ENCODE results near the gene FOXL3.

The FOXL3 gene

GRCh38 chr7:302054-302992, 12.4 kb downstream of the FOXL3 start:
- DNase-seq (ENCODE audit: low read depth in 2 of 2): no peak

- DNase-seq (ENCODE audit: low read depth in 2 of 2): no peak
Measured at GRCh38 chr7:303425-303824, 13.5 kb downstream of the FOXL3 start.

- no peak for DNase-seq (ENCODE audit: low read depth in 2 of 2)
Measured at GRCh38 chr7:303884-304573, 14.1 kb downstream of the FOXL3 start.

- no peak for DNase-seq (ENCODE audit: low read depth in 2 of 2)
Measured at GRCh38 chr7:304574-305409, 14.8 kb downstream of the FOXL3 start.

- DNase-seq (ENCODE audit: low read depth in 2 of 2): no peak
Measured at GRCh38 chr7:305410-306151, 15.6 kb downstream of the FOXL3 start.

- DNase-seq (ENCODE audit: low read depth in 2 of 2): no peak
Measured at GRCh38 chr7:307970-308369, 18.0 kb downstream of the FOXL3 start.

GRCh38 chr7:309586-310228, 19.7 kb downstream of the FOXL3 start:
- no peak for DNase-seq (ENCODE audit: low read depth in 2 of 2)

GRCh38 chr7:311131-311680, 21.2 kb downstream of the FOXL3 start:
- DNase-seq (ENCODE audit: low read depth in 2 of 2): no peak

GRCh38 chr7:311796-312195, 21.8 kb downstream of the FOXL3 start:
- no peak for DNase-seq (ENCODE audit: low read depth in 2 of 2)

GRCh38 chr7:312424-312823, 22.5 kb downstream of the FOXL3 start:
- DNase-seq (ENCODE audit: low read depth in 2 of 2): no peak

GRCh38 chr7:314853-315252, 24.9 kb downstream of the FOXL3 start:
- no peak for DNase-seq (ENCODE audit: low read depth in 2 of 2)

GRCh38 chr7:315516-316265, 25.7 kb downstream of the FOXL3 start:
- no peak for DNase-seq (ENCODE audit: low read depth in 2 of 2)

- no peak for DNase-seq (ENCODE audit: low read depth in 2 of 2)
Measured at GRCh38 chr7:317643-318405, 27.9 kb downstream of the FOXL3 start.

GRCh38 chr7:318476-318875, 28.5 kb downstream of the FOXL3 start:
- DNase-seq (ENCODE audit: low read depth in 2 of 2): no peak

GRCh38 chr7:318878-319661, 29.1 kb downstream of the FOXL3 start:
- no peak for DNase-seq (ENCODE audit: low read depth in 2 of 2)

- DNase-seq (ENCODE audit: low read depth in 2 of 2): no peak
Measured at GRCh38 chr7:320297-320696, 30.3 kb downstream of the FOXL3 start.

GRCh38 chr7:322111-322671, 32.2 kb downstream of the FOXL3 start:
- no peak for DNase-seq (ENCODE audit: low read depth in 2 of 2)

- no peak for DNase-seq (ENCODE audit: low read depth in 2 of 2)
Measured at GRCh38 chr7:322708-323111, 32.7 kb downstream of the FOXL3 start.

All from fibroblast of skin of left quadriceps (primary cell).